A673 (cell line): Measurements from ENCODE around the gene MB21D2.

Experiments used
- CTCF ChIP-seq: fragments of 300-800, 200-600 bp; sonication (generic); conservative IDR thresholded peaks from 2 replicates; pipeline ENCODE4 v1.5.1; 2017; ENCODE audit warnings: low read depth, mild to moderate bottlenecking, antibody characterized with exemption, low read length, moderate library complexity, mixed read lengths
- EZH2 ChIP-seq: fragments of 200-600 bp; sonication (generic); IDR thresholded peaks from 2 replicates; pipeline ENCODE4 v1.6.1; 2017; ENCODE audit warnings: borderline replicate concordance, low read depth, mild to moderate bottlenecking, mixed read lengths, antibody characterized with exemption, low read length; ENCODE audit not compliant: poor library complexity, severe bottlenecking

- TF ChIP-seq CTCF (no peak), EZH2 (no peak)
Measured at GRCh38 chr3:192831801-192832347, 85.8 kb downstream of the MB21D2 start.
